AG04450 (cell line): ENCODE results near the gene NOTCH2NLA. TPM values are rescaled to one million over a fixed set of nuclear protein-coding genes. Genes with fewer than 3 reads are reported as not detected.
"Not testable (repeated sequence)": the region's sequence is repeated elsewhere in the genome, so short reads cannot be mapped to it uniquely, and the experiment has no call there.

Experiments
- CTCF ChIA-PET: fragments of 300-600, 350-600 bp; formaldehyde crosslinking; extraction: SDS; loops from one replicate; lab custom pipeline; 2022; ENCODE audit warnings: antibody characterized with exemption, inconsistent platforms; lab: Charles Lee
- POLR2A ChIA-PET: fragments of 350-600 bp; formaldehyde crosslinking; extraction: SDS; loops from one replicate; lab custom pipeline; 2021; ENCODE audit warnings: antibody characterized with exemption, inconsistent platforms; lab: Yijun Ruan, JAX
- DNase-seq: peaks from one replicate; pipeline ENCODE4 v3.0.0-alpha.2; 2011; ENCODE audit warnings: low read depth, low spot score
- H3K27ac ChIP-seq: one replicate; pipeline ENCODE4 v1.5.1; 2012; ENCODE audit warnings: low read depth, low read length, control low read depth
- H3K27me3 ChIP-seq: one replicate; pipeline ENCODE4 v1.6.0; 2012; ENCODE audit warnings: low read length; ENCODE audit not compliant: control insufficient read depth, insufficient read depth
- H3K4me3 ChIP-seq: 2 replicates; pipeline ENCODE4 v1.5.1; 2011; ENCODE audit warnings: mild to moderate bottlenecking, low read depth, low read length, control low read depth
- H3K9me3 ChIP-seq: 2 replicates; pipeline ENCODE4 v1.5.1; 2012; ENCODE audit warnings: low read length; ENCODE audit not compliant: control insufficient read depth, insufficient read depth
- polyA minus RNA-seq: library from RNA; depleted of rRNA, polyadenylated mRNA; stranded (reverse); fragments of >200 nt; gene quantifications from 2 replicates; pipeline ENCODE4 v1.2.3, GENCODE V29; 2011; rRNA and poly(A)+ RNA removed
- polyA plus RNA-seq: library from polyadenylated mRNA; depleted of rRNA; stranded (reverse); fragments of >200 nt; gene quantifications from 2 replicates; pipeline ENCODE4 v1.2.3, GENCODE V29; 2011; rRNA removed

NOTCH2NLA gene
- polyA plus RNA-seq (33.5 and 35.8 TPM in 2 replicates), polyA minus RNA-seq (168 and 181 TPM in 2 replicates)

DNA sequence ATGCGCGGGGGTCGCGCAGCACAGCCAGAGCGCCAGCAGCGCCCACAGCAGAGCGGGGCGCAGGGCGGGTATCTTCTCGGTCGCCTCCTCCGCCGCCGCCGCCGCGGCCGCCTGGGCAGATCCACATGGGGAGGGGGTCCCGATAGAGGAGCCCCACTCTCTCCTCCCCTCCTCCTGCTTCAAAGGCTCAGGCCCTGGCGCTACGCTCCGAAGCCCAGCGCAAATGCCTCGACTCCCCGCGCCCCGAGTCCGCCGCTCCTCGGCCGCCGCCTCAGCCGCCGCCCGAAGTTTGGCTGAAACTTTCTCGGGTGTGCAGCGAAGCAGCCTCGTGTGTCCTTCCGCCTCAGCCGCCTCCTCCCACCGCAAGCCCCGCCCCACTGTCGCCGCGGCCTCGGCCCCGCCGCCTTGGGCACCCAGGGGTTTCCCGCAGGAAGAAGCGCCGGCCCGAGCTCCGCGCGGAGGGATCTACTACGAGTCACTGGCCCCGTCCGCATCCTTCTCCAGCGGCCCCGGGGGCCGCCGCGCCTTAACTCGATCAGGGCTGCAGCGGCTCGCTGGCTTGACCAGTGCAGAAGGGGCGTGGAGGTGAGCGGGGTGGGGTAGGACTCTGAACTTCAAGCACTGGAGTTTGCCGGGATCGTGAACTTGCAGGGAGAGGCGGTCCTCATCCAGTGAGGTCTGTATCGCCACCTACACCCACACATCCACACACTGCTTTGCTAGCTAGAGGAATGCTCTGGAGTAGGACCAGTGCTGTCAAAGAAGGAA lies at the start of gene NOTCH2NLA:
TSS of gene NOTCH2NLA (minus strand) at position 312 of the 768 bp plus-strand sequence. CDS start 39,684 bp downstream, outside the sequence.
- DNase-seq, H3K27me3 ChIP-seq, POLR2A ChIA-PET, H3K9me3 ChIP-seq, CTCF ChIA-PET, H3K27ac ChIP-seq: not testable (repeated sequence)
- peak within 1 kb of the TSS; percentile 56 for H3K4me3 ChIP-seq

DNA sequence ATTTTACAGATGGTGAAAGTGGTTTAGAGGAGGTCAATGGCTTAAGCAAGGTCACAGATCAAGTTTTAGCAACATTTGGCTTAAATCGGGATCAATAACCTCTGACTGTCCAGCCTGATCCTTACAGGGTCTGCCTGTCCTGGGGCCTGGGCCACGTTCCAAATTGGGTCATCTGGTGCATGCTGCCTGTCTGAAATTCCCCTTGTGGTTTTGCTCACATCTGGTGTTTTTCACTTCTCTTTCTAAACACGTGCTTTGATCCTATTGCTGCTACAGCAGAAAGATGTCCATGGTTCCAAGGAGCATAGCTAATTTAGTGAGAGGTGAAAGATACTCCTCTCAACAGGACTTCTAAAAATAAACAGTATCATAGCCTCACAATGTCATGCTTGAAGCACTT lies 49.5 kb upstream of the NOTCH2NLA start:
- H3K4me3 ChIP-seq, DNase-seq, H3K9me3 ChIP-seq, POLR2A ChIA-PET, H3K27me3 ChIP-seq, CTCF ChIA-PET, H3K27ac ChIP-seq: not testable (repeated sequence)

DNA sequence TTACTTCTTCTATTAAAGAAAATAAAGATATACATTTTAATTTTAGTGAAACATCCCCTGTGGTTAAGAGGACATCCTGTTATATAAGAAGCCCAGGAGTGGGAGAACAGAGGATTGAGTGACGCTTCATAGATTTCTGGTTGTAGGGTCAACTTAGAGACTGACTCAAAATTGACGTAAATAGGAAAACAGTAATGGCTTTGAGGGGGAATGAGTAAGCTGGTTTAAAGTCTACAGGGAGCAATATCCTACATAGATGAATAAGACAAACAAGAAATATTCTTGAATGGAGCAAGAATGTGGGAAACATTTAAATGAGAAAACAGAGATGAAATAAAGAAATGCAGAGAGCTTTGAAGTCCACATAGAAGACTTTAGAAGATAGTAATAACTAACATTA lies 48.3 kb upstream of the NOTCH2NLA start:
- H3K27me3 ChIP-seq, DNase-seq, H3K27ac ChIP-seq, POLR2A ChIA-PET, H3K4me3 ChIP-seq, H3K9me3 ChIP-seq, CTCF ChIA-PET: not testable (repeated sequence)

DNA sequence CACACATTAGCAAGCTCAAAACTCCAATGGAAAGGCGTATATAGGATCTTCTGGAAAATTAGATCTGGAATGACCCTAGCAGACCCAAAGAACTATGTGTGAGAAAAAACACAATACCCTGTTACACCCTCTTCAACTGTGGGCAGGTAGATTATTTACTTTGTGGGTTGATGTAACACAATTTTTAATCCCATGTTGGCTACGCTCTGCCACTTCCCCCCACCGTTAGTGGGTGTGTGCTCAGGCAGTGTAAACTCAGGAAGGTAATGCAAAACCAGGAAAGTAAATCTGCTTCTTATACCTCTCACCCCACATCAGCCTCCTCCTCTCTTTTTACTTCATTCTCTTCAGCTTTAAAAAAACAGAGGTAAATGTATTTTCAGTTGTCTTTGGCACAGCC lies 45.3 kb upstream of the NOTCH2NLA start:
- DNase-seq, POLR2A ChIA-PET: not testable (repeated sequence)

DNA sequence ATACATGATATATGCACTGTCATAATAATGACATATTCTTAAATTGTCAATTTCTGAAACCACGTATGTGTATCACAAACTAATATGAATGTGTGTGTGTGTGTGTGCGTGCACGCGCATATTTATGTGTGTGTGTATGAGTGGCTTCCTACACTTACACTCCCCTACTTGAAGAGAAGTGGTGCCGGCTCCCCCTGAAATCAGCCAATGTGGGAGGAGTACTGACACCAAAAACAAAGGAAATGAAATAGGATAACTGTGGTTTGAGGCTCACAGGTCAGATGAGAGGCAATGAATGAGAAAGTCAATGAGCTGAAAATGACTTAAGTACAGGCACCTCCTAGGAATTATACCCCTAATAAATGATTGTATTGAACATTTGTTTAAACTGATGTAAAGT lies 44.4 kb upstream of the NOTCH2NLA start:
- H3K4me3 ChIP-seq, POLR2A ChIA-PET, DNase-seq, CTCF ChIA-PET, H3K9me3 ChIP-seq, H3K27me3 ChIP-seq, H3K27ac ChIP-seq: not testable (repeated sequence)

More for the DNA sequence above, 45.3 kb upstream of the NOTCH2NLA start:
- H3K27ac ChIP-seq, H3K9me3 ChIP-seq, H3K4me3 ChIP-seq, H3K27me3 ChIP-seq, CTCF ChIA-PET: not testable (repeated sequence)

DNA sequence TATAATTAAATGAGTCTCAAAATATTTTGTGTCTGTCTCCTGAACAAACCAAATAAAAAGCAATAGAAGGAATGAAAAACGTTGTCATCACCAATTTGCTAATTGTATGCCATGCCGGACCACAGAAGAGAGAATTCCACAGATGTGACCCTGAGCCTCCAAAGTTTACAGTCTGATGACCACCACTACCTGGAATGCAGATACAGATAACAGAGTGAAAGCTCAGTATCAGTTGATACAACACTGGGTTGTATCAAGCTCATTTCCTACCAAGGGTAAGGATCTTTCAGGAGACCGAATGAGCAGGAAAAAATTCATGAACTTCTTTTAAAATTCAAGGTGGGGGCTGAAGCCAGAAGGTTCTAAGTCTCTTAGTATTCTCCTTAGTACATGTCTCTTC lies 43.9 kb upstream of the NOTCH2NLA start:
- CTCF ChIA-PET, H3K4me3 ChIP-seq, DNase-seq, H3K9me3 ChIP-seq, POLR2A ChIA-PET, H3K27me3 ChIP-seq, H3K27ac ChIP-seq: not testable (repeated sequence)

DNA sequence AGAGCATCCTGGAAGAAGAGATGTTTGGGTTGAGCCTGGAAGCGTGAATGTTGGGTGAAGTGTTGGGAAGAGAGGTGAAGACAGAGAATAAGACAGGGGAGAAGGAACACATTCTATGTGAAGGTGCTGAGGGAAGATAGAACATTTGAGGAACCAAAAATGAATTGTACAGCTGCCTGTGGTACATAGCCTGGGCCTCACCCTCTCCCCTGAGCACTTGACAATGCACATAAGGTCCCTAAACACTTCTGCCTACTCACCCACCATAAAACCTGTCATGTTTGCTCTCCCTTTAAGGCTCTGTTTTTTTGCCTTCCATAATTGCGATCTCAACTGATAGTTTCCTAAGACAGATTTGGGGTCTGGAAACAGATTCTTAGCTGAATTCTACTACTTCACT lies 43.2 kb upstream of the NOTCH2NLA start:
- H3K27me3 ChIP-seq, DNase-seq, H3K9me3 ChIP-seq, CTCF ChIA-PET, H3K4me3 ChIP-seq, H3K27ac ChIP-seq, POLR2A ChIA-PET: not testable (repeated sequence)

DNA sequence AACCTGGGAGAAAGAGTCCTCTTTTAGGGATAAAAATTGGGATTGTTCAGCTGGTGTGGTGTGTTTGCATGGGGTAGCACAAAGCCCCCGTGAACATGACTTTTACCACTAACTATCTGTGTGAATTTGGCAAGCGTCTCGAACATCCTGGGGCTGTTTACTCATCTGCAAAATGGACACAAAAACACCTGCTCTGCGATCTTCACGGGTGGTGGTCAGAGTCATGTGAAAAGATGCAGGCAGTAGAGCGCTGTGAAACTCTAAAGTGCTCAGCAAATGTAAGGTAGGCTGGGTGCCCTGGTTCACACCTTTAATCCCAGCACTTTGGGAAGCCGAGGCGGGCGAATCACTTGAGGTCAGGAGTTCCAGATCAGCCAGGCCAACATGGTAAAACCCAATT lies 41.3 kb upstream of the NOTCH2NLA start:
- H3K27me3 ChIP-seq, H3K9me3 ChIP-seq, H3K4me3 ChIP-seq, CTCF ChIA-PET, H3K27ac ChIP-seq, DNase-seq, POLR2A ChIA-PET: not testable (repeated sequence)

DNA sequence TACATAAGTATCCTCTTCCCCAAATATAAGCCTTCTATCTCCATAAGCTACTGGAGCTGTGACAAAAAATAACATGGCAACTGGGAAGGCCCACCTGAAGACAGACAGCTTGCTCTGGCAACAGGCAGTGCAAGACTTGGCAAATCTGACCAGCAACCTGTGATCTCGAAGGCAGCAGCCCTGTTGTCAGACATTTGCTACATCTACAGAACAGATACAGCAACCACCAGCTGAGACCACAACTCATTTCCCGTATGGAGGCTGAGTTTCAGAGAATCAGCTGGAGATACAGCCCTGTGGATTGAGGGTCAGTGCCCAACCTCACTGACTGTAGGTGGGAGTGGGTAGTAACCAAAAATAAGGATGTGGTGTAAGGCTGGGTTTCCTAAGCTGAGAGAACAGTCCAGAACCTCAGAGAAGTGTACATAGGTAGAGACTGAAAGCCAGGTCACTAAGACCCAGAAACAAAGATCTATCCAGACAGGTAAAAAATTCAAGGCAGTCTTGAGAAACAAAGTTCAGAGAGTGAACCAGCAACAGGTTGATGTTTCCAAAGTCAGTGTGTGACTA lies 37.4 kb upstream of the NOTCH2NLA start:
- H3K9me3 ChIP-seq, POLR2A ChIA-PET, H3K27me3 ChIP-seq, H3K4me3 ChIP-seq, DNase-seq, H3K27ac ChIP-seq, CTCF ChIA-PET: not testable (repeated sequence)

DNA sequence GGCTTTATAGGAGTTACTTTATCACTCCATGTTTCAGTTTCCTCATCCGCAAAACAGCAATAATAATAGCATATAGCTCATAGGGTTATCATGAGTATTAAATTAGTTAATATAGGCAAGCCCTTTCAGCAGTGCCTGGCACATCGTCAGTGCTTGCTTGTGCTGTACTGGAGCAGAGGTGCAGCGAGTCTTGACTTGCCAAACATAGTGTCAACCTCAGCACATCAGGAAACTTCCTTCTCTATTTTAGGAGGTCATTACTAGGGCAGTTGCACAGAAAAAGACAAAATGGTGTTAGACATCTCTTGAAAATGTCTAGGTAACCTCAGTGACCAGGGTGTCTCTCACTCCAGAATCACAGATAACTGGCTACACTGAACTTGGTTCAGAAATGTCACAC lies 35.9 kb upstream of the NOTCH2NLA start:
- H3K27ac ChIP-seq, DNase-seq, POLR2A ChIA-PET, H3K9me3 ChIP-seq, CTCF ChIA-PET, H3K27me3 ChIP-seq, H3K4me3 ChIP-seq: not testable (repeated sequence)

DNA sequence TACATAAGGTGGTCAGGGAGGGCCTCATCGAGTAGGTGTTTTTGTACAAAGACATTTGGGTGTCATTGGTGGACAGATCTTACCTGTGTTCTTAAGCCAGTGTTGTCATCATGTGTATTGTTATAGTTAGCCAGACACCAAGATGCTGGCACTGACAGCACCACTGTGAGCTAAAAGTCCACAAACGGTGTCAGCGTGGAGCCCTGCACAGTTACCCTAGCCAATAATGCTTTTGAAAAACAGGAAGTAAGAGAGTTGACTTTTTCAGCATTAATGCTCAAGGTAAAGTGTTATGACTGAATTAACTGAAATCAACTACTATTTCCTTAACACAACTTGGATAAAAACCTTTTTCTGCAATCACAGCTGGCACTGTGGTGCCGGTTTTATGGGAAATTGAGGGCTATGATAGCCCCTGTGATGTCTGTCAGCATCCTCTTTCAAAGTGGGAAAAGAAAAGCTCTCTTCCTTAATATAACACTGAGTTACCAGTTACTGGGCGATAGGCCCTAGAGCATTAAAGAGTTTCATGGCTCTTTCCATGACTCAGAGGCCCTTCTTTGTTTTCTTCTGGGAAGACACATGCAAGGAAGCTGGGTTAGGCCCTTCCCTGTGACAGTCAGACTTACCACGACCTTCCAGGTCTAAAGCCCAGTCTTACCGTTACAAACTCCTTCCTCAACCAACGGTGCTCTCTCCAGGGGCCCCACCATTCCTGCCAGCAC lies 31.3 kb upstream of the NOTCH2NLA start:
- H3K9me3 ChIP-seq, H3K27me3 ChIP-seq, DNase-seq, POLR2A ChIA-PET, H3K27ac ChIP-seq, H3K4me3 ChIP-seq, CTCF ChIA-PET: not testable (repeated sequence)
